ENCODE data around the gene PCLO. TPM values are rescaled to one million over a fixed set of nuclear protein-coding genes. Genes with fewer than 3 reads are reported as not detected.

Gene PCLO
- total and polyA plus RNA-seq, 4 donors = 0.04 to 1.1 (median 0.48) TPM

GRCh38 chr7:82805527-82805960 is 357.1 kb downstream of the PCLO start:
- WGBS = 51% methylated on average over 5 of the region's 5 CpGs
- H3K4me1 ChIP-seq (ENCODE audit: control insufficient read depth in 4 of 4, insufficient read depth in 4 of 4, low read length in 3 of 4) = no peaks in the 10 kb centered on the region
- H3K27ac ChIP-seq (ENCODE audit: low read depth in 1 of 2, low read length in 2 of 2) = no peak overlapping the region
- H3K27me3 ChIP-seq (ENCODE audit: control insufficient read depth in 4 of 4, insufficient read depth in 4 of 4, low read length in 3 of 4) = no peaks in the 10 kb centered on the region
- no peak for DNase-seq (ENCODE audit: low spot score)
- no peaks in the 10 kb centered on the region for H3K9me3 ChIP-seq (ENCODE audit: control insufficient read depth in 4 of 4, low read length in 3 of 4)
- TF ChIP-seq RXRA (IDR thresholded peaks at IDR 0.05) (peak in 1 of 2 donors; percentile 41), RAD21 (IDR thresholded peaks at IDR 0.05) (no peak), ZBTB33 (IDR thresholded peaks at IDR 0.05) (no peak), EGR1 (IDR thresholded peaks at IDR 0.05; ENCODE audit: low read depth in 2 of 2) (no peak)
- no peaks in the 10 kb centered on the region for H3K36me3 ChIP-seq (ENCODE audit: control insufficient read depth in 4 of 4, insufficient read depth in 3 of 4, low read depth in 1 of 4, low read length in 3 of 4)
- no peak overlapping the region for H3K9ac ChIP-seq (ENCODE audit: low read depth in 1 of 2, low read length in 2 of 2)
- no peak overlapping the region for H3K4me3 ChIP-seq (ENCODE audit: low read depth in 1 of 3, low read length in 3 of 3)

GRCh38 chr7:82803411-82803810 is 359.3 kb downstream of the PCLO start:
- no peak overlapping the region for H3K4me3 ChIP-seq (ENCODE audit: low read depth in 1 of 3, low read length in 3 of 3)
- WGBS = 72% methylated on average over 2 of the region's 2 CpGs
- no peak for DNase-seq (ENCODE audit: low spot score)
- H3K27ac ChIP-seq (ENCODE audit: low read depth in 1 of 2, low read length in 2 of 2) = no peak overlapping the region
- H3K36me3 ChIP-seq (ENCODE audit: control insufficient read depth in 4 of 4, insufficient read depth in 3 of 4, low read depth in 1 of 4, low read length in 3 of 4) = no peaks in the 10 kb centered on the region
- no peaks in the 10 kb centered on the region for H3K9me3 ChIP-seq (ENCODE audit: control insufficient read depth in 4 of 4, low read length in 3 of 4)
- no peaks in the 10 kb centered on the region for H3K27me3 ChIP-seq (ENCODE audit: control insufficient read depth in 4 of 4, insufficient read depth in 4 of 4, low read length in 3 of 4)
- no peaks in the 10 kb centered on the region for H3K4me1 ChIP-seq (ENCODE audit: control insufficient read depth in 4 of 4, insufficient read depth in 4 of 4, low read length in 3 of 4)
- TF ChIP-seq JUND (IDR thresholded peaks at IDR 0.05) (no peak), CTCF (IDR thresholded peaks at IDR 0.05; ENCODE audit: low read depth, low read length, missing input control) (no peak), ATF3 (IDR thresholded peaks at IDR 0.05) (no peak), HNF4G (IDR thresholded peaks at IDR 0.05) (no peak), RAD21 (IDR thresholded peaks at IDR 0.05) (no peak), SP1 (IDR thresholded peaks at IDR 0.05) (no peak), GABPA (IDR thresholded peaks at IDR 0.05 in 1 of 2, conservative IDR thresholded peaks at IDR 0.05 in 1 of 2) (no peak), FOXA2 (IDR thresholded peaks at IDR 0.05) (no peak)
- H3K9ac ChIP-seq (ENCODE audit: low read depth in 1 of 2, low read length in 2 of 2) = no peak overlapping the region

GRCh38 chr7:82789883-82790609 is 372.6 kb downstream of the PCLO start:
- WGBS = 34% methylated on average over 5 of the region's 5 CpGs
- H3K27me3 ChIP-seq (ENCODE audit: control insufficient read depth in 4 of 4, insufficient read depth in 4 of 4, low read length in 3 of 4) = peaks cover 0 to 3% (median 0%) of the 10 kb centered on the region in 4 donors
- no peak for DNase-seq (ENCODE audit: low spot score)
- H3K36me3 ChIP-seq (ENCODE audit: control insufficient read depth in 4 of 4, insufficient read depth in 3 of 4, low read depth in 1 of 4, low read length in 3 of 4) = no peaks in the 10 kb centered on the region
- no peaks in the 10 kb centered on the region for H3K9me3 ChIP-seq (ENCODE audit: control insufficient read depth in 4 of 4, low read length in 3 of 4)
- H3K9ac ChIP-seq (ENCODE audit: low read depth in 1 of 2, low read length in 2 of 2) = no peak overlapping the region
- no peaks in the 10 kb centered on the region for H3K4me1 ChIP-seq (ENCODE audit: control insufficient read depth in 4 of 4, insufficient read depth in 4 of 4, low read length in 3 of 4)
- no peak overlapping the region for H3K27ac ChIP-seq (ENCODE audit: low read depth in 1 of 2, low read length in 2 of 2)
- H3K4me3 ChIP-seq (ENCODE audit: low read depth in 1 of 3, low read length in 3 of 3) = no peak overlapping the region
- no peak for TF ChIP-seq RAD21 (IDR thresholded peaks at IDR 0.05)
- TF ChIP-seq CTCF (IDR thresholded peaks at IDR 0.05; ENCODE audit: low read depth, low read length, missing input control) = no peak
- TF ChIP-seq TAF1 (conservative IDR thresholded peaks at IDR 0.05) = no peak
- TF ChIP-seq ATF3 (IDR thresholded peaks at IDR 0.05) = no peak
- no peak for TF ChIP-seq GABPA (IDR thresholded peaks at IDR 0.05 in 1 of 2, conservative IDR thresholded peaks at IDR 0.05 in 1 of 2)
- no peak for TF ChIP-seq FOXA1 (IDR thresholded peaks at IDR 0.05)
- no peak for TF ChIP-seq EGR1 (IDR thresholded peaks at IDR 0.05; ENCODE audit: low read depth in 2 of 2)
- TF ChIP-seq REST (IDR thresholded peaks at IDR 0.05) = no peak
- no peak for TF ChIP-seq YY1 (IDR thresholded peaks at IDR 0.05)
- TF ChIP-seq MAX (IDR thresholded peaks at IDR 0.05) = no peak
- no peak for TF ChIP-seq FOXA2 (IDR thresholded peaks at IDR 0.05)

Data from liver (tissue), 9 donors.